Esophagus squamous epithelium (tissue), 5 donors: ENCODE results near the gene CNIH3. TPM values are rescaled to one million over a fixed set of nuclear protein-coding genes. Genes with fewer than 3 reads are reported as not detected.

Experiments
- DNase-seq: peaks from one replicate; lab custom pipeline; 2025; lab: John Stamatoyannopoulos, UW
- H3K27ac ChIP-seq, 4 donors: fragments of 200-600 bp; sonication (generic); one replicate each; pipeline ENCODE4 v1.5.1; 2016 to 2019; ENCODE audit warnings: mild to moderate bottlenecking in 1 of 4
- H3K27me3 ChIP-seq, 4 donors: fragments of 200-600 bp; sonication (generic); 1 replicate in 3 of 4; 2 replicates in 1 of 4; pipeline versions ENCODE4 v1.5.1 to v1.6.0; 2017 to 2021; ENCODE audit warnings: antibody characterized with exemption in 1 of 4
- H3K36me3 ChIP-seq, 3 donors: fragments of 200-600 bp; sonication (generic); one replicate each; pipeline ENCODE4 v1.5.1; 2016 to 2019
- H3K4me1 ChIP-seq, 3 donors: fragments of 200-600 bp; sonication (generic); one replicate each; pipeline ENCODE4 v1.5.1; 2017 to 2019
- H3K4me3 ChIP-seq, 4 donors: fragments of 200-600 bp; sonication (generic); 1 replicate in 3 of 4; 2 replicates in 1 of 4; pipeline ENCODE4 v1.5.1; 2016 to 2019; ENCODE audit warnings: mild to moderate bottlenecking in 2 of 4, moderate library complexity in 1 of 4
- H3K9me3 ChIP-seq, 3 donors: fragments of 200-600 bp; sonication (generic); one replicate each; pipeline ENCODE4 v1.5.1; 2016 to 2019
- CTCF ChIP-seq, 6 experiments: fragments of 450-650 bp in 4 of 6; fragments of 200-600 bp in 2 of 6; sonication (generic) in 2 of 6; IDR thresholded peaks; one replicate each; pipeline ENCODE4 v1.5.1; 2016 to 2019; ENCODE audit warnings: antibody characterized with exemption in 6 of 6, mild to moderate bottlenecking in 4 of 6, moderate library complexity in 4 of 6
- POLR2A ChIP-seq, 4 donors: fragments of 450-650 bp; IDR thresholded peaks; one replicate each; pipeline ENCODE4 v1.6.1; 2017; ENCODE audit warnings: antibody characterized with exemption in 4 of 4, mild to moderate bottlenecking in 4 of 4, moderate library complexity in 3 of 4
- WGBS, 2 donors: methylation state at CpG; one replicate each; pipeline ENCODE4 v1.1.5; 2018; 5-methylcytosine and 5-hydroxymethylcytosine counted together
- intact Hi-C: fragments of 100-400 bp; cut with DNase I; formaldehyde crosslinking; loops from one replicate; pipeline ENCODE4 v1.15.0; 2022
- total RNA-seq, 4 donors: library from RNA; depleted of rRNA; stranded (reverse); fragments of >200 nt; gene quantifications; one replicate each; pipeline ENCODE4 v1.1.0, GENCODE V29; 2016
- donor health status: DM: yes; HTN: yes; CAD: no.

Gene CNIH3
- total RNA-seq, 4 donors from 2014 or later: 0.34 to 3.2 (median 1.2) TPM; not detected in 1

- no peaks in the 10 kb centered on the region for H3K27me3 ChIP-seq
- no peak for DNase-seq
- H3K4me1 ChIP-seq: no peaks in the 10 kb centered on the region
- H3K36me3 ChIP-seq: no peaks in the 10 kb centered on the region
- no peak overlapping the region for H3K4me3 ChIP-seq
- TF ChIP-seq CTCF (IDR thresholded peaks at IDR 0.05): no peak
- TF ChIP-seq POLR2A (IDR thresholded peaks at IDR 0.05): no peak
- 81 to 91% methylated on average over 4 of the region's 4 CpGs for WGBS, 2 donors
- no peaks in the 10 kb centered on the region for H3K9me3 ChIP-seq
- no peak overlapping the region for H3K27ac ChIP-seq
- intact Hi-C loops: no loop called here
Observed at GRCh38 chr1:224749916-224750315, 133.8 kb downstream of the CNIH3 start.

GRCh38 chr1:224751624-224752311, 135.7 kb downstream of the CNIH3 start:
- Histone ChIP-seq H3K4me1 (no peaks in the 10 kb centered on the region), H3K27me3 (no peaks in the 10 kb centered on the region), H3K36me3 (no peaks in the 10 kb centered on the region), H3K27ac (no peak overlapping the region), H3K4me3 (no peak overlapping the region), H3K9me3 (no peaks in the 10 kb centered on the region)
- WGBS, 2 donors: 75% methylated on average over 6 of the region's 6 CpGs
- intact Hi-C loops: no loop called here
- TF ChIP-seq CTCF (IDR thresholded peaks at IDR 0.05) (no peak), POLR2A (IDR thresholded peaks at IDR 0.05) (no peak)
- DNase-seq: no peak

GRCh38 chr1:224753491-224753890, 137.4 kb downstream of the CNIH3 start:
- DNase-seq: no peak
- no peaks in the 10 kb centered on the region for H3K27me3 ChIP-seq
- H3K4me1 ChIP-seq: no peaks in the 10 kb centered on the region
- intact Hi-C loops: no loop called here
- H3K4me3 ChIP-seq: no peak overlapping the region
- TF ChIP-seq CTCF (IDR thresholded peaks at IDR 0.05) (no peak), POLR2A (IDR thresholded peaks at IDR 0.05) (no peak)
- WGBS, 2 donors: 69 to 86% methylated on average over 1 of the region's 1 CpG
- H3K9me3 ChIP-seq: peaks cover 0 to 2% (median 0%) of the 10 kb centered on the region in 3 donors
- H3K27ac ChIP-seq: no peak overlapping the region
- H3K36me3 ChIP-seq: no peaks in the 10 kb centered on the region

GRCh38 chr1:224755586-224755985, 139.5 kb downstream of the CNIH3 start:
- intact Hi-C loops: no loop called here
- TF ChIP-seq POLR2A (IDR thresholded peaks at IDR 0.05): no peak
- peaks cover 0 to 12% (median 0%) of the 10 kb centered on the region in 3 donors for H3K9me3 ChIP-seq
- H3K27ac ChIP-seq: no peak overlapping the region
- no peaks in the 10 kb centered on the region for H3K27me3 ChIP-seq
- no peaks in the 10 kb centered on the region for H3K4me1 ChIP-seq
- no peak overlapping the region for H3K4me3 ChIP-seq
- no peak for DNase-seq
- H3K36me3 ChIP-seq: no peaks in the 10 kb centered on the region
- WGBS, 2 donors: 74 to 84% methylated on average over 4 of the region's 4 CpGs

- Histone ChIP-seq H3K4me1 (no peaks in the 10 kb centered on the region), H3K4me3 (no peak overlapping the region), H3K36me3 (no peaks in the 10 kb centered on the region), H3K27ac (no peak overlapping the region), H3K27me3 (no peaks in the 10 kb centered on the region), H3K9me3 (peaks cover 0 to 12% (median 0%) of the 10 kb centered on the region in 3 donors)
- intact Hi-C loops: no loop called here
- no peak for DNase-seq
- TF ChIP-seq CTCF (IDR thresholded peaks at IDR 0.05): no peak
- TF ChIP-seq POLR2A (IDR thresholded peaks at IDR 0.05): no peak
- 83 to 84% methylated on average over 5 of the region's 5 CpGs for WGBS, 2 donors
Observed at GRCh38 chr1:224757508-224757907, 141.4 kb downstream of the CNIH3 start.
